GM18519 (cell line): ENCODE results near the gene ADIPOQ.
"Not testable (repeated sequence)": the region's sequence is repeated elsewhere in the genome, so short reads cannot be mapped to it uniquely, and the experiment has no call there.

ENCODE experiments used
- ATAC-seq: cut with Tn5 transposase; IDR thresholded peaks from one replicate; pipeline ENCODE4 v1.9.1; 2021; ENCODE audit warnings: mild to moderate bottlenecking, moderate library complexity; ENCODE audit not compliant: unreplicated experiment, low FRiP score

Gene ADIPOQ

GRCh38 chr3:186825872-186826409 lies 16.6 kb upstream of the ADIPOQ start:
- no peak for ATAC-seq

GRCh38 chr3:186826410-186826975 lies 16.0 kb upstream of the ADIPOQ start:
- no peak for ATAC-seq

- peak; percentile 86 for ATAC-seq
Measured at GRCh38 chr3:186826976-186827857, 15.3 kb upstream of the ADIPOQ start.

- ATAC-seq = no peak
Measured at GRCh38 chr3:186828340-186828739, 14.2 kb upstream of the ADIPOQ start.

- no peak for ATAC-seq
Measured at GRCh38 chr3:186831798-186832197, 10.7 kb upstream of the ADIPOQ start.

GRCh38 chr3:186832276-186832675 lies 10.2 kb upstream of the ADIPOQ start:
- no peak for ATAC-seq

- no peak for ATAC-seq
Measured at GRCh38 chr3:186839874-186840641, 2.5 kb upstream of the ADIPOQ start.

- ATAC-seq = no peak
Measured at GRCh38 chr3:186841620-186842019, 890 bp upstream of the ADIPOQ start.

GRCh38 chr3:186843039-186843432 lies 526 bp downstream of the ADIPOQ start:
- no peak for ATAC-seq

GRCh38 chr3:186844908-186845307 lies 2.4 kb downstream of the ADIPOQ start:
- no peak for ATAC-seq

- ATAC-seq = no peak
Measured at GRCh38 chr3:186845756-186846155, 3.2 kb downstream of the ADIPOQ start.

- no peak for ATAC-seq
Measured at GRCh38 chr3:186847437-186847836, 4.9 kb downstream of the ADIPOQ start.

- peak; percentile 72 for ATAC-seq
Measured at GRCh38 chr3:186849374-186849975, 7.0 kb downstream of the ADIPOQ start.

GRCh38 chr3:186851835-186852234 lies 9.3 kb downstream of the ADIPOQ start:
- not testable (repeated sequence) for ATAC-seq

GRCh38 chr3:186852994-186853393 lies 10.5 kb downstream of the ADIPOQ start:
- no peak for ATAC-seq

GRCh38 chr3:186854146-186854545 lies 11.6 kb downstream of the ADIPOQ start:
- no peak for ATAC-seq

- no peak for ATAC-seq
Measured at GRCh38 chr3:186854954-186855353, 12.4 kb downstream of the ADIPOQ start.

GRCh38 chr3:186857743-186858142 lies 15.2 kb downstream of the ADIPOQ start:
- no peak for ATAC-seq

GRCh38 chr3:186865215-186865853 lies 22.8 kb downstream of the ADIPOQ start:
- not testable (repeated sequence) for ATAC-seq

- not testable (repeated sequence) for ATAC-seq
Measured at GRCh38 chr3:186866095-186866494, 23.6 kb downstream of the ADIPOQ start.
